IMR-90 (cell line): ENCODE results near the gene HYAL2. TPM values are rescaled to one million over a fixed set of nuclear protein-coding genes. Genes with fewer than 3 reads are reported as not detected.

Source experiments
- ATAC-seq: fragments of 200-7000 bp; cut with Tn5 transposase; 2 replicates; pipeline ENCODE4 v1.9.1; 2020; ENCODE audit warnings: low read depth, mild to moderate bottlenecking, moderate library complexity
- BruUV-seq: library from RNA; stranded (reverse); fragments of 400-500 nt; replicated peaks from 2 replicates; lab custom pipeline; 2021; lab: Mats Ljungman, UMichigan
- CTCF ChIA-PET: fragments of 300-600 bp; formaldehyde crosslinking; extraction: SDS; loops from one replicate; lab custom pipeline; 2021; ENCODE audit warnings: antibody characterized with exemption; lab: Yijun Ruan, JAX
- POLR2A ChIA-PET: fragments of 300-600 bp; sonication (Branson Sonifier 250); formaldehyde crosslinking; loops from one replicate; lab custom pipeline; 2022; ENCODE audit warnings: antibody characterized with exemption; ENCODE audit not compliant: unreplicated experiment; lab: Charles Lee
- DNase-seq: peaks from one replicate; pipeline ENCODE4 v3.0.0; 2013
- H2AFZ ChIP-seq: replicated peaks from 2 replicates; pipeline ENCODE3; 2013; ENCODE audit warnings: low read length, mild to moderate bottlenecking; ENCODE audit not compliant: poor library complexity
- H2AK5ac ChIP-seq: 2 replicates; pipeline ENCODE4 v1.6.1; 2013; ENCODE audit warnings: low read depth, low read length, inconsistent platforms
- H2AK9ac ChIP-seq: replicated peaks from 2 replicates; pipeline ENCODE3; 2013; ENCODE audit warnings: mild to moderate bottlenecking, low read depth, low read length, moderate library complexity; ENCODE audit not compliant: poor library complexity
- H2BK120ac ChIP-seq: 2 replicates; pipeline ENCODE4 v1.6.1; 2013; ENCODE audit warnings: low read depth, low read length, inconsistent platforms
- H2BK15ac ChIP-seq: 3 replicates; pipeline ENCODE4 v1.6.1; 2013; ENCODE audit warnings: low read depth, low read length, inconsistent platforms
- H2BK20ac ChIP-seq: 2 replicates; pipeline ENCODE4 v1.6.1; 2013; ENCODE audit warnings: low read depth, mild to moderate bottlenecking, inconsistent platforms, low read length, moderate library complexity
- H2BK5ac ChIP-seq: 2 replicates; pipeline ENCODE4 v1.6.1; 2013; ENCODE audit warnings: mild to moderate bottlenecking, low read depth, low read length, inconsistent platforms; ENCODE audit not compliant: poor library complexity, severe bottlenecking
- H3K14ac ChIP-seq: replicated peaks from 2 replicates; pipeline ENCODE4 v1.6.1; 2013; ENCODE audit warnings: low read depth, low read length, inconsistent platforms
- H3K18ac ChIP-seq: 2 replicates; pipeline ENCODE4 v1.6.1; 2013; ENCODE audit warnings: low read depth, low read length, control low read depth
- H3K23ac ChIP-seq: 2 replicates; pipeline ENCODE4 v1.6.1; 2013; ENCODE audit warnings: low read depth, low read length, inconsistent platforms
- H3K27ac ChIP-seq: 2 replicates; pipeline ENCODE4 v1.5.1; 2013; ENCODE audit warnings: mild to moderate bottlenecking, control low read depth, low read length; ENCODE audit not compliant: insufficient read depth
- H3K27me3 ChIP-seq: 2 replicates; pipeline ENCODE4 v1.6.1; 2013; ENCODE audit warnings: low read length; ENCODE audit not compliant: control insufficient read depth, insufficient read depth
- H3K36me3 ChIP-seq: 2 replicates; pipeline ENCODE4 v1.6.1; 2013; ENCODE audit warnings: low read length, mixed read lengths; ENCODE audit not compliant: control insufficient read depth, insufficient read depth
- H3K4ac ChIP-seq: 2 replicates; pipeline ENCODE4 v1.6.1; 2013; ENCODE audit warnings: low read depth, low read length, inconsistent platforms
- H3K4me1 ChIP-seq: 2 replicates; pipeline ENCODE4 v1.6.1; 2013; ENCODE audit warnings: low read length, mixed read lengths; ENCODE audit not compliant: control insufficient read depth, insufficient read depth
- H3K4me2 ChIP-seq: 2 replicates; pipeline ENCODE4 v1.6.1; 2013; ENCODE audit warnings: low read depth, mild to moderate bottlenecking, control low read depth, low read length, moderate library complexity
- H3K4me3 ChIP-seq: 2 replicates; pipeline ENCODE4 v1.5.1; 2013; ENCODE audit warnings: low read depth, mild to moderate bottlenecking, control low read depth, low read length, moderate library complexity; ENCODE audit not compliant: insufficient read depth
- H3K56ac ChIP-seq: 2 replicates; pipeline ENCODE4 v1.6.1; 2013; ENCODE audit warnings: low read length, inconsistent platforms; ENCODE audit not compliant: insufficient read depth; ENCODE audit errors: extremely low read depth
- H3K79me1 ChIP-seq, 2 experiments: 2 replicates each; pipeline ENCODE4 v1.6.1; 2013; ENCODE audit warnings: low read length in 2 of 2, inconsistent platforms in 1 of 2, low read depth in 1 of 2
- H3K9ac ChIP-seq: 2 replicates; pipeline ENCODE4 v1.6.1; 2013; ENCODE audit warnings: low read depth, low read length, control low read depth
- H3K9me1 ChIP-seq: 2 replicates; pipeline ENCODE4 v1.6.1; 2013; ENCODE audit warnings: low read length, inconsistent platforms; ENCODE audit not compliant: insufficient read depth
- H3K9me3 ChIP-seq: 2 replicates; pipeline ENCODE4 v1.6.1; 2013; ENCODE audit warnings: low read length; ENCODE audit not compliant: control insufficient read depth, insufficient read depth
- H4K20me1 ChIP-seq: 2 replicates; pipeline ENCODE4 v1.6.1; 2013; ENCODE audit warnings: low read length, inconsistent platforms; ENCODE audit not compliant: insufficient read depth
- H4K5ac ChIP-seq: 2 replicates; pipeline ENCODE4 v1.6.1; 2013; ENCODE audit warnings: mild to moderate bottlenecking, low read depth, low read length, control low read depth
- H4K8ac ChIP-seq, 2 experiments: 2 replicates each; pipeline ENCODE4 v1.6.1; 2013; ENCODE audit warnings: low read depth in 2 of 2, low read length in 2 of 2, control low read depth in 1 of 2, inconsistent platforms in 1 of 2
- H4K91ac ChIP-seq: 2 replicates; pipeline ENCODE4 v1.6.1; 2013; ENCODE audit warnings: low read depth, low read length, inconsistent platforms; ENCODE audit not compliant: insufficient read depth
- BHLHE40 ChIP-seq: fragments of 150-350 bp; IDR thresholded peaks from 2 replicates; pipeline ENCODE4 v1.6.1; 2016; ENCODE audit warnings: mild to moderate bottlenecking, low read depth, low read length
- CEBPB ChIP-seq: IDR thresholded peaks from 2 replicates; pipeline ENCODE4 v1.6.1; 2012; ENCODE audit warnings: low read depth, low read length, improper control_type of control experiment
- CHD1 ChIP-seq: IDR thresholded peaks from 2 replicates; pipeline ENCODE4 v1.6.1; 2012; ENCODE audit warnings: low read depth, low read length, improper control_type of control experiment
- CTCF ChIP-seq: conservative IDR thresholded peaks from 2 replicates; pipeline ENCODE4 v1.5.1; 2012; ENCODE audit warnings: mild to moderate bottlenecking, low read depth, low read length, improper control_type of control experiment
- ELK1 ChIP-seq: fragments of 150-350 bp; IDR thresholded peaks from 2 replicates; pipeline ENCODE4 v1.6.1; 2016; ENCODE audit warnings: low read depth, mild to moderate bottlenecking, low read length, moderate library complexity, borderline replicate concordance
- FOS ChIP-seq: fragments of 150-350 bp; IDR thresholded peaks from 2 replicates; pipeline ENCODE4 v1.6.1; 2016; ENCODE audit warnings: low read depth, low read length
- MAFK ChIP-seq: IDR thresholded peaks from 2 replicates; pipeline ENCODE4 v1.6.1; 2012; ENCODE audit warnings: low read depth, low read length, improper control_type of control experiment
- MAZ ChIP-seq: IDR thresholded peaks from 2 replicates; pipeline ENCODE4 v1.6.1; 2012; ENCODE audit warnings: low read depth, mild to moderate bottlenecking, low read length, improper control_type of control experiment, moderate library complexity, borderline replicate concordance
- MXI1 ChIP-seq: IDR thresholded peaks from 2 replicates; pipeline ENCODE4 v1.6.1; 2012; ENCODE audit warnings: low read depth, mild to moderate bottlenecking, low read length, moderate library complexity, borderline replicate concordance
- NFE2L2 ChIP-seq: fragments of 150-350 bp; IDR thresholded peaks from 2 replicates; pipeline ENCODE4 v1.6.1; 2016; ENCODE audit warnings: low read depth, mild to moderate bottlenecking, low read length
- POLR2A ChIP-seq: IDR thresholded peaks from 2 replicates; pipeline ENCODE4 v1.6.1; 2012; ENCODE audit warnings: mild to moderate bottlenecking, low read depth, low read length
- RAD21 ChIP-seq: IDR thresholded peaks from 2 replicates; pipeline ENCODE4 v1.6.1; 2012; ENCODE audit warnings: low read length, improper control_type of control experiment
- RCOR1 ChIP-seq: IDR thresholded peaks from 2 replicates; pipeline ENCODE4 v1.6.1; 2012; ENCODE audit warnings: mild to moderate bottlenecking, low read length, improper control_type of control experiment; ENCODE audit not compliant: insufficient replicate concordance
- RFX5 ChIP-seq: IDR thresholded peaks from 2 replicates; pipeline ENCODE4 v1.8.0; 2012; ENCODE audit warnings: low read depth, mild to moderate bottlenecking, low read length, moderate library complexity
- SMC3 ChIP-seq: fragments of 150-350 bp; IDR thresholded peaks from 2 replicates; pipeline ENCODE4 v1.6.1; 2016; ENCODE audit warnings: low read depth, mild to moderate bottlenecking, antibody characterized with exemption, low read length, moderate library complexity
- USF2 ChIP-seq: fragments of 150-350 bp; IDR thresholded peaks from 2 replicates; pipeline ENCODE4 v1.6.1; 2017; ENCODE audit warnings: mild to moderate bottlenecking, antibody characterized with exemption, low read length, low read depth
- WGBS, 2 experiments: methylation state at CpG; one replicate each; pipeline versions ENCODE4 v1.1.5 to v1.1.7; 2013; ENCODE audit warnings: missing lambda C conversion rate in 2 of 2; ENCODE audit not compliant: insufficient read length in 1 of 2; ENCODE audit errors: extremely low coverage in 2 of 2; 5-methylcytosine and 5-hydroxymethylcytosine counted together
- dilution Hi-C: fragments of 300-500 bp; cut with HindIII; formaldehyde crosslinking; loops from one replicate; pipeline ENCODE4 v1.14.3; 2018; ENCODE audit warnings: low sequenced_read_pairs; ENCODE audit not compliant: unreplicated experiment
- in situ Hi-C: fragments of 300-500 bp; cut with MboI; formaldehyde crosslinking; loops from 3 replicates; pipeline ENCODE4 v1.14.3; 2019; ENCODE audit warnings: low sequenced_read_pairs, inconsistent platforms, mixed read lengths
- intact Hi-C: fragments of 100-400 bp; cut with micrococcal nuclease; formaldehyde crosslinking; loops from 2 replicates; pipeline ENCODE4 v1.10.0; 2022
- polyA plus RNA-seq, 3 experiments: library from polyadenylated mRNA; depleted of rRNA; stranded (reverse); fragments of >200 nt; gene quantifications; 2 replicates each; pipeline ENCODE4 v1.2.3, GENCODE V29; 2012; ENCODE audit warnings: low replicate concordance in 1 of 3
- total RNA-seq: library from RNA; depleted of rRNA; stranded (reverse); fragments of >200 nt; gene quantifications from 2 replicates; pipeline ENCODE4 v1.2.3, GENCODE V29; 2012

The HYAL2 gene
- total and polyA plus RNA-seq, 2 of the 4 experiments (the other 2 are of a cell fraction) = 56.8 to 104 TPM

GRCh38 chr3:50357481-50357880 lies 34.9 kb upstream of the HYAL2 start:
- H3K4ac ChIP-seq = no peak overlapping the region
- no peak overlapping the region for H3K56ac ChIP-seq
- no peak overlapping the region for H4K91ac ChIP-seq
- H3K4me2 ChIP-seq = peak overlapping the region; percentile 94
- no peak overlapping the region for H2BK5ac ChIP-seq
- no peak overlapping the region for H2AK9ac ChIP-seq
- no peaks in the 10 kb centered on the region for H3K9me3 ChIP-seq
- dilution Hi-C loops (no loop called here), in situ Hi-C loops (no loop called here), intact Hi-C loops (no loop called here)
- WGBS, 2 experiments = no CpG with 5 or more reads among the region's 1 CpG
- no peak overlapping the region for H3K14ac ChIP-seq
- ATAC-seq (no peak), DNase-seq (no peak)
- TF ChIP-seq MAZ (no peak), CTCF (no peak), FOS (no peak), ELK1 (no peak), MAFK (no peak), CHD1 (no peak), SMC3 (no peak), USF2 (no peak), RFX5 (no peak), RAD21 (no peak), RCOR1 (no peak), CEBPB (no peak), MXI1 (no peak), BHLHE40 (no peak), NFE2L2 (no peak), POLR2A (no peak)
- peaks cover 53% of the 10 kb centered on the region for H4K20me1 ChIP-seq
- peak overlapping the region; percentile 94 for H3K9ac ChIP-seq
- ChIA-PET POLR2A (interaction anchor here (0.6 to 1.0 kb wide), 2 partner anchors 119 to 211 kb away, joined by 3 read pairs; partner anchors contain the start of gene HEMK1), CTCF (no interaction called here)
- peaks cover 44% of the 10 kb centered on the region for H3K36me3 ChIP-seq
- H4K8ac ChIP-seq = no peak overlapping the region
- H3K23ac ChIP-seq = peak overlapping the region; percentile 60
- peaks cover 0 to 60% of the 10 kb centered on the region in 2 experiments; a peak in 2 of 4 replicates for H3K79me1 ChIP-seq
- H3K4me1 ChIP-seq = peaks cover 26% of the 10 kb centered on the region
- H2BK20ac ChIP-seq = no peak overlapping the region
- no peak overlapping the region for H2BK120ac ChIP-seq
- no peak overlapping the region; the same call in 1 of the 2 replicates for H2AK5ac ChIP-seq
- H3K18ac ChIP-seq = no peak overlapping the region
- H3K9me1 ChIP-seq = peaks cover 17% of the 10 kb centered on the region
- H3K4me3 ChIP-seq = peak overlapping the region; percentile 76
- H3K27ac ChIP-seq = 0 out of 2 replicates have a peak overlapping the region, but pooled peaks have one; percentile 2
- H3K27me3 ChIP-seq = no peaks in the 10 kb centered on the region
- BruUV-seq = TSS peak; percentile 31
- no peak overlapping the region for H4K5ac ChIP-seq
- no peak overlapping the region for H2BK15ac ChIP-seq
- H2AFZ ChIP-seq = no peak overlapping the region
